HepG2 (cell line): ENCODE data around the gene SP140L. TPM values are rescaled to one million over a fixed set of nuclear protein-coding genes. Genes with fewer than 3 reads are reported as not detected.

Source experiments
- DMAP1 ChIP-seq: IDR thresholded peaks from 2 replicates; pipeline ENCODE4 v1.6.1; 2016
- GMEB1 ChIP-seq: sonication (generic); formaldehyde crosslinking; IDR thresholded peaks from 2 replicates; pipeline ENCODE4 v1.5.1; 2020; ENCODE audit warnings: missing genetic modification reagents, mild to moderate bottlenecking, borderline replicate concordance
- HOXA7 ChIP-seq: sonication (generic); formaldehyde crosslinking; IDR thresholded peaks from 2 replicates; pipeline ENCODE4 v1.8.1; 2022; ENCODE audit warnings: mild to moderate bottlenecking, missing genetic modification reagents, moderate library complexity
- KDM6A ChIP-seq: IDR thresholded peaks from 2 replicates; pipeline ENCODE4 v1.6.1; 2016; ENCODE audit warnings: low read depth
- MIXL1 ChIP-seq: IDR thresholded peaks from 2 replicates; pipeline ENCODE4 v1.6.1; 2016
- MTF1 ChIP-seq: sonication (generic); formaldehyde crosslinking; IDR thresholded peaks from 2 replicates; pipeline ENCODE4 v1.5.0; 2020; ENCODE audit warnings: missing genetic modification reagents
- NPAS2 ChIP-seq: sonication (generic); formaldehyde crosslinking; IDR thresholded peaks from 2 replicates; pipeline ENCODE4 v1.8.0; 2022; ENCODE audit warnings: mild to moderate bottlenecking, missing genetic modification reagents, borderline replicate concordance
- RAD51 ChIP-seq: fragments of 450-650 bp; IDR thresholded peaks from 2 replicates; pipeline ENCODE4 v1.6.1; 2016; ENCODE audit warnings: borderline replicate concordance
- RXRA ChIP-seq: sonication (generic); formaldehyde crosslinking; IDR thresholded peaks from 2 replicates; pipeline ENCODE4 v1.5.1; 2020; ENCODE audit warnings: missing genetic modification reagents
- SP1 ChIP-seq, 2 experiments: fragments of 450-650 bp in 1 of 2; sonication (generic) in 1 of 2; formaldehyde crosslinking in 1 of 2; IDR thresholded peaks; 2 replicates each; pipeline versions ENCODE4 v1.4.0 to v1.6.1; 2016 to 2020; ENCODE audit warnings: missing genetic modification reagents in 1 of 2
- ZBTB40 ChIP-seq, 2 experiments: fragments of 450-650 bp in 1 of 2; sonication (generic) in 1 of 2; formaldehyde crosslinking in 1 of 2; IDR thresholded peaks; 2 replicates each; pipeline versions ENCODE4 v1.6.1 to v1.8.0; 2016 to 2022; ENCODE audit warnings: antibody characterized with exemption in 1 of 2, mild to moderate bottlenecking in 1 of 2, missing genetic modification reagents in 1 of 2
- ZFP1 ChIP-seq: IDR thresholded peaks from 2 replicates; pipeline ENCODE4 v1.6.1; 2016
- ZNF33A ChIP-seq: sonication (generic); formaldehyde crosslinking; IDR thresholded peaks from 2 replicates; pipeline ENCODE4 v1.5.1; 2020; ENCODE audit warnings: missing genetic modification reagents, mild to moderate bottlenecking, moderate library complexity, borderline replicate concordance
- ZNF367 ChIP-seq: sonication (generic); formaldehyde crosslinking; IDR thresholded peaks from 2 replicates; pipeline ENCODE4 v1.4.0; 2020; ENCODE audit warnings: missing genetic modification reagents, borderline replicate concordance
- ZNF431 ChIP-seq: sonication (generic); formaldehyde crosslinking; IDR thresholded peaks from 2 replicates; pipeline ENCODE4 v1.9.0; 2022; ENCODE audit warnings: missing genetic modification reagents, low read depth, mild to moderate bottlenecking, borderline replicate concordance
- ZNF484 ChIP-seq: sonication (generic); formaldehyde crosslinking; IDR thresholded peaks from 2 replicates; pipeline ENCODE4 v1.5.1; 2020; ENCODE audit warnings: mild to moderate bottlenecking, low read depth, missing genetic modification reagents, borderline replicate concordance
- ZNF510 ChIP-seq: sonication (generic); formaldehyde crosslinking; IDR thresholded peaks from 2 replicates; pipeline ENCODE4 v1.4.0; 2020; ENCODE audit warnings: low read depth, mild to moderate bottlenecking, missing genetic modification reagents
- ZNF768 ChIP-seq: sonication (generic); formaldehyde crosslinking; IDR thresholded peaks from 2 replicates; pipeline ENCODE4 v1.4.0; 2020; ENCODE audit warnings: missing genetic modification reagents
- ZNF776 ChIP-seq: sonication (generic); formaldehyde crosslinking; IDR thresholded peaks from 2 replicates; pipeline ENCODE4 v1.4.0; 2020; ENCODE audit warnings: mild to moderate bottlenecking, missing genetic modification reagents
- polyA plus RNA-seq, 8 experiments: library from polyadenylated mRNA; depleted of rRNA in 3 of 8; stranded (reverse) in 7 of 8; unstranded in 1 of 8; fragments of >200 nt; fragmentation: Illumina TruSeq in 4 of 8; extraction: Trizol in 4 of 8; gene quantifications; 2 replicates each; pipeline versions ENCODE4 v1.2.1 to v1.2.3, GENCODE V29; 2011 to 2016; ENCODE audit warnings: low read depth in 4 of 8, missing spikeins in 1 of 8, mixed read lengths in 1 of 8; ENCODE audit not compliant: insufficient read depth in 1 of 8
- total RNA-seq, 5 experiments: library from RNA; depleted of rRNA; stranded (reverse); fragments of >200 nt; fragmentation: Illumina TruSeq; extraction: Trizol; gene quantifications; 2 replicates each; pipeline ENCODE4 v1.2.3, GENCODE V29; 2016; ENCODE audit warnings: low read depth in 1 of 5

Gene SP140L
- total and polyA plus RNA-seq, 2 of the 13 experiments (the other 11 are each of a cell fraction or from before 2014, with no cell fraction given): 10.9 to 17.5 TPM

- TF ChIP-seq ZNF431 (CRISPR knock-in tag): no peak
- TF ChIP-seq SP1 (IDR thresholded peaks at IDR 0.05): no peak
- TF ChIP-seq SP1 (CRISPR knock-in tag; IDR thresholded peaks at IDR 0.05): peak; percentile 34; the same call in 1 of the 2 replicates
- no peak for TF ChIP-seq ZNF33A (CRISPR knock-in tag)
- no peak for TF ChIP-seq ZNF367
- TF ChIP-seq ZNF484 (CRISPR knock-in tag): no peak
- TF ChIP-seq DMAP1 (CRISPR knock-in tag): peak; percentile 84; the same call in 1 of the 2 replicates
- peak; percentile 36; the same call in 1 of the 2 replicates for TF ChIP-seq GMEB1
- TF ChIP-seq HOXA7 (CRISPR knock-in tag): no peak
- TF ChIP-seq RXRA: peak; percentile 75
- TF ChIP-seq ZNF768 (CRISPR knock-in tag): 0 out of 2 replicates have a peak, but pooled peaks have one; percentile 68
- peak; percentile 60; the same call in 1 of the 2 replicates for TF ChIP-seq MIXL1 (CRISPR knock-in tag)
- TF ChIP-seq ZNF776 (CRISPR knock-in tag): no peak
- TF ChIP-seq RAD51: no peak
- TF ChIP-seq MTF1 (CRISPR knock-in tag): no peak
- peak; percentile 44 for TF ChIP-seq ZBTB40 (IDR thresholded peaks at IDR 0.05)
- TF ChIP-seq ZBTB40 (CRISPR knock-in tag; IDR thresholded peaks at IDR 0.05): no peak; the same call in 1 of the 2 replicates
- TF ChIP-seq KDM6A (CRISPR knock-in tag): 0 out of 2 replicates have a peak, but pooled peaks have one; percentile 49
- no peak for TF ChIP-seq NPAS2 (CRISPR knock-in tag)
- 0 out of 2 replicates have a peak, but pooled peaks have one; percentile 19 for TF ChIP-seq ZFP1 (CRISPR knock-in tag)
- peak; percentile 35; the same call in 1 of the 2 replicates for TF ChIP-seq ZNF510 (CRISPR knock-in tag)
Measured at GRCh38 chr2:230326453-230327417, at the start of gene SP140L (continued).
